ENCODE data around the gene TAMALIN.

The TAMALIN gene

DNA sequence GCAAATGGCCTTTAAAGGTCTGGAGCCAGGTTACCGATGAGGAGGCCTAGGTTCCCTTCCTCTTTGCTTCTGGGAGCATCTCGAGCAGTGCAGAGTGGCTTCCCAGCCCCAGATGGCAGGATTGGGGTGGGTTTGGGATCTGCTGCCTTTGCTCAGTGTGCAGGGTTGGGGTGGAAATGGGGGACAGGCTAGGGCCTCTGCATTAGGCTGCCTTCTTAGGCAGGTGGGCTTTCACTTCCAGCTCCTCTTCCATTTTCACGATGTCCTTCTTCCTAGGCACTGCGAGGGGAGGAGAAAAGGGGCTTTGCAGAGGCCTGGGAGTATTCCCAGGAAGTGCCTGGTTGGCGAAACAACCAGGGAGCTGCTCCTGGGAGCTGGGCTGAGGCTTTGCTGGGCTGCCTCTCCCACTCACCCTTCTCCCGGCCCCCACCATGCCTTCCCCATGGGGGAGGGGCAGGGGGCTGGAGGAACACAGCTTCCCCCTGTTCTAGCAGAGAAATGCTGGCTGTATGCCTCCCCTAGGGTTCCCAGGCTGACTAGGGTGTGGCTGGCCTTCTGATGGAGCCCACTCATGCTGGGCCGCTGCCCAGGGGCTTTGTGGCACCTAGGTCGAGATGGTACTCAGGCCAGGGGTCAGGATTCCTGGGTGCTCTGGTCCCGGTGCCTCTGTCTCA is 46.9 kb downstream of the TAMALIN start:
- no peak for DNase-seq (ENCODE audit: extremely low read depth, low read depth)
- TF ChIP-seq, protein P1, sequence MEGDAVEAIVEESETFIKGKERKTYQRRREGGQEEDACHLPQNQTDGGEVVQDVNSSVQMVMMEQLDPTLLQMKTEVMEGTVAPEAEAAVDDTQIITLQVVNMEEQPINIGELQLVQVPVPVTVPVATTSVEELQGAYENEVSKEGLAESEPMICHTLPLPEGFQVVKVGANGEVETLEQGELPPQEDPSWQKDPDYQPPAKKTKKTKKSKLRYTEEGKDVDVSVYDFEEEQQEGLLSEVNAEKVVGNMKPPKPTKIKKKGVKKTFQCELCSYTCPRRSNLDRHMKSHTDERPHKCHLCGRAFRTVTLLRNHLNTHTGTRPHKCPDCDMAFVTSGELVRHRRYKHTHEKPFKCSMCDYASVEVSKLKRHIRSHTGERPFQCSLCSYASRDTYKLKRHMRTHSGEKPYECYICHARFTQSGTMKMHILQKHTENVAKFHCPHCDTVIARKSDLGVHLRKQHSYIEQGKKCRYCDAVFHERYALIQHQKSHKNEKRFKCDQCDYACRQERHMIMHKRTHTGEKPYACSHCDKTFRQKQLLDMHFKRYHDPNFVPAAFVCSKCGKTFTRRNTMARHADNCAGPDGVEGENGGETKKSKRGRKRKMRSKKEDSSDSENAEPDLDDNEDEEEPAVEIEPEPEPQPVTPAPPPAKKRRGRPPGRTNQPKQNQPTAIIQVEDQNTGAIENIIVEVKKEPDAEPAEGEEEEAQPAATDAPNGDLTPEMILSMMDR (IDR thresholded peaks at IDR 0.05; ENCODE audit: low read depth, low read length, missing control alignments) = no peak
- no peak overlapping the region for H3K4me3 ChIP-seq (replicated peaks; ENCODE audit: low read depth, low read length)

DNA sequence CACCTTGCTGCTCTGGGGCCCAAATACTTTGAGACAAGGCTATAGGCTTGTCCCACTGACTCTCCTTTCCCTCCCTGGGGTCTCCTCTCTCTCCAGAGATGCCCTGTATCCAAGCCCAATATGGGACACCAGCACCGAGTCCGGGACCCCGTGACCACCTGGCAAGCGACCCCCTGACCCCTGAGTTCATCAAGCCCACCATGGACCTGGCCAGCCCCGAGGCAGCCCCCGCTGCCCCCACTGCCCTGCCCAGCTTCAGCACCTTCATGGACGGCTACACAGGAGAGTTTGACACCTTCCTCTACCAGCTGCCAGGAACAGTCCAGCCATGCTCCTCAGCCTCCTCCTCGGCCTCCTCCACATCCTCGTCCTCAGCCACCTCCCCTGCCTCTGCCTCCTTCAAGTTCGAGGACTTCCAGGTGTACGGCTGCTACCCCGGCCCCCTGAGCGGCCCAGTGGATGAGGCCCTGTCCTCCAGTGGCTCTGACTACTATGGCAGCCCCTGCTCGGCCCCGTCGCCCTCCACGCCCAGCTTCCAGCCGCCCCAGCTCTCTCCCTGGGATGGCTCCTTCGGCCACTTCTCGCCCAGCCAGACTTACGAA is 47.6 kb downstream of the TAMALIN start:
- no peak overlapping the region for H3K4me3 ChIP-seq (replicated peaks; ENCODE audit: low read depth, low read length)
- TF ChIP-seq, protein P1 (IDR thresholded peaks at IDR 0.05; ENCODE audit: low read depth, low read length, missing control alignments) = no peak
- no peak for DNase-seq (ENCODE audit: extremely low read depth, low read depth)

DNA sequence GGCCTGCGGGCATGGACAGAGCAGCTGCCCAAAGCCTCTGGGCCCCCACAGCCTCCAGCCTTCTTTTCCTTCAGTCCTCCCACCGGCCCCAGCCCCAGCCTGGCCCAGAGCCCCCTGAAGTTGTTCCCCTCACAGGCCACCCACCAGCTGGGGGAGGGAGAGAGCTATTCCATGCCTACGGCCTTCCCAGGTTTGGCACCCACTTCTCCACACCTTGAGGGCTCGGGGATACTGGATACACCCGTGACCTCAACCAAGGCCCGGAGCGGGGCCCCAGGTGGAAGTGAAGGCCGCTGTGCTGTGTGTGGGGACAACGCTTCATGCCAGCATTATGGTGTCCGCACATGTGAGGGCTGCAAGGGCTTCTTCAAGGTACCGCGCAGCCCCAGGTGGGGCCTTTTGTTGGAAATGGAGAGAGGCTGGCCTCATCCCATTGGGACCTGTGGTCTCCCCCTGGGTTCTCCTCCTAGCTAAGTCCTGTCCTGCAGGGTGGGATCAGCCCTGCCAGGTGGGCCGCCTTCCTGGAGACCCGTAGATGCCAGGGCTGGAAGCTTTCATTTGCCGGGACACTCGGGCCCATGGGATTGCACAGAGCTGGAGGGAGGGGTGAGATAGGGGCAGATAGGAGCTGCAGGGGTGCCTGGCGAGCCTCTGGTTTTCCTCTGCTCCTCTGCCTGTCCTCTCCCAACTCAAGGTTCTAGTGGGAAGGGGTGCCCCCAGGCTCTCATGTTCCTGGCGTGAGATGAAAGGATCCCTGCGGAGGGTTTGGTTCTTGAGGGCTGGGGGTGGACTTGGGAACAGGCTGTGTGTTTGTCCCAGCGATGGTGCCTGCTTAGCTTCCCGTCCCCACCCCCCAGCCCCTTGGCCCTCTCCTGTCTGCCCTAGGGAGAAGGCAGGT is 48.3 kb downstream of the TAMALIN start:
- TF ChIP-seq, protein P1 (IDR thresholded peaks at IDR 0.05; ENCODE audit: low read depth, low read length, missing control alignments) = no peak
- DNase-seq (ENCODE audit: extremely low read depth, low read depth) = no peak
- no peak overlapping the region for H3K4me3 ChIP-seq (replicated peaks; ENCODE audit: low read depth, low read length)

DNA sequence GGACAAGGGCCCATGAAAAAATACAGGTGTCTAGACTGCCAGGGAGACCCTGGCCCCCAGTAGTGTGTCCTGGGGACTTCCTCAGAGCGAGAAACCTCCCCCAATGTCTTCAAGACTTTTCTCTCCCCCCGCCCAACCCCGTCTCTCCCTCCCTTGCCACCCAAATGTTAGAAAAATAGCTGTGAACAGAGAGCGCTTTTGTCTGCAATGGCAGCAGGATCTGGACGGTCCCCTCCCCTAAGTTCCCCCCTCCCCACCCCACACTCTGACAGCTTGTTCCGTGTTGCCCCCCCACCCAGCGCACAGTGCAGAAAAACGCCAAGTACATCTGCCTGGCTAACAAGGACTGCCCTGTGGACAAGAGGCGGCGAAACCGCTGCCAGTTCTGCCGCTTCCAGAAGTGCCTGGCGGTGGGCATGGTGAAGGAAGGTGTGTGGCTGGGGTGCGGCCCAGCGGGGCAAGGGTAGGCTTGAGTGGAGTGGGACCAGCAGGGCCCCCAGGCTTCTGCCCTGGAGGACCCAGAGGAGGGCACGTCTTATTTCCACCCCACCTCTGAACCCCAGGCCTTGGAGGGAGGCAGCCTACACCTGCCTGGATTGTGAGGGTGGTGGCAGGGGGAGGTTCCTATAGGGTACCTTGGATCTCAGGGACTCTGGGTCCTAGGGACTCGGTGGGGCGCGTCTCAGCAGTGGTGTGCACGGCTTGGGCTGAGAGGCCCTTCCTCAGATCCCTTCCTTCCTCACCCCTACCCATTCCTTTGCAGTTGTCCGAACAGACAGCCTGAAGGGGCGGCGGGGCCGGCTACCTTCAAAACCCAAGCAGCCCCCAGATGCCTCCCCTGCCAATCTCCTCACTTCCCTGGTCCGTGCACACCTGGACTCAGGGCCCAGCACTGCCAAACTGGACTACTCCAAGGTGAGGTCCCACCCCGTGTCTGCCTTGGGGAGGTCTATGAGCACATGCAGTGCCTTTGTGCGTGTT is 49.3 kb downstream of the TAMALIN start:
- TF ChIP-seq, protein P1 (IDR thresholded peaks at IDR 0.05; ENCODE audit: low read depth, low read length, missing control alignments) = no peak
- no peak for DNase-seq (ENCODE audit: extremely low read depth, low read depth)
- no peak overlapping the region for H3K4me3 ChIP-seq (replicated peaks; ENCODE audit: low read depth, low read length)

DNA sequence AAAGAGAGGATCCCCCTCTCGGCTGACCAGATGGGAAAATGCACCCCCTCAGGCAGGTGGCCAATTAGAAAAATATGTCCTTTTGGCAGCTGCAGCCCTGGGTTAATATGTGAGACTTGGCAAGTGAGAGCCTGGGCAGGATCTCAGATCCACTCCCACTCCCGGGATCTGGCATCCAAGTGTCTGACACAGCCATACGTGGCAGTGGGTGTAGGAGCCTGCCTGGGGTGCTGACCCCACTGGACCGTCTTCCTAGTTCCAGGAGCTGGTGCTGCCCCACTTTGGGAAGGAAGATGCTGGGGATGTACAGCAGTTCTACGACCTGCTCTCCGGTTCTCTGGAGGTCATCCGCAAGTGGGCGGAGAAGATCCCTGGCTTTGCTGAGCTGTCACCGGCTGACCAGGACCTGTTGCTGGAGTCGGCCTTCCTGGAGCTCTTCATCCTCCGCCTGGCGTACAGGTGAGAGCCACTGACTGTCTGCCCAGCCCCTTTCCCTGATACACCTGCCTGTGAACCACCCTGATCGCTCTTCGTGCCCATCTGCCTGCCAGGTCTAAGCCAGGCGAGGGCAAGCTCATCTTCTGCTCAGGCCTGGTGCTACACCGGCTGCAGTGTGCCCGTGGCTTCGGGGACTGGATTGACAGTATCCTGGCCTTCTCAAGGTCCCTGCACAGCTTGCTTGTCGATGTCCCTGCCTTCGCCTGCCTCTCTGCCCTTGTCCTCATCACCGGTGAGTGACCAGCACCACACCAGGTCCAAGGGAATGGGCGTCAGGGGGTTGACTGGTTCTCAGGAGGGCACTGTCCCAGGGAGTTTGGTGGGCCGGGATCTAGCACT is 50.3 kb downstream of the TAMALIN start:
- no peak for DNase-seq (ENCODE audit: extremely low read depth, low read depth)
- H3K4me3 ChIP-seq (replicated peaks; ENCODE audit: low read depth, low read length) = no peak overlapping the region
- TF ChIP-seq, protein P1 (IDR thresholded peaks at IDR 0.05; ENCODE audit: low read depth, low read length, missing control alignments) = no peak

Measured in HFF-Myc (cell line).